Ascending aorta (tissue), 2 donors: ENCODE data around the gene RHBDF2. TPM values are rescaled to one million over a fixed set of nuclear protein-coding genes. Genes with fewer than 3 reads are reported as not detected.
"Not testable (repeated sequence)": the region's sequence is repeated elsewhere in the genome, so short reads cannot be mapped to it uniquely, and the experiment has no call there.

Experiments
- DNase-seq, 2 donors: peaks; one replicate each; pipeline ENCODE4 v3.0.0-alpha.2; 2019; ENCODE audit warnings: low spot score in 2 of 2
- H3K27ac ChIP-seq, 2 donors: fragments of 200-600 bp; sonication (generic); one replicate each; pipeline ENCODE4 v1.5.1; 2016 to 2017; ENCODE audit warnings: mild to moderate bottlenecking in 1 of 2
- H3K27me3 ChIP-seq: fragments of 200-600 bp; sonication (generic); one replicate; pipeline ENCODE4 v1.5.1; 2017
- H3K36me3 ChIP-seq, 2 donors: fragments of 200-600 bp; sonication (generic); one replicate each; pipeline ENCODE4 v1.5.1; 2016
- H3K4me1 ChIP-seq, 2 donors: fragments of 200-600 bp; sonication (generic); one replicate each; pipeline ENCODE4 v1.5.1; 2016 to 2017; ENCODE audit warnings: mild to moderate bottlenecking in 1 of 2
- H3K4me3 ChIP-seq, 2 donors: fragments of 200-600 bp; sonication (generic); one replicate each; pipeline ENCODE4 v1.5.1; 2016 to 2017; ENCODE audit warnings: mild to moderate bottlenecking in 1 of 2
- H3K9me3 ChIP-seq, 2 donors: fragments of 200-600 bp; sonication (generic); one replicate each; pipeline ENCODE4 v1.5.1; 2016
- CTCF ChIP-seq, 3 experiments: fragments of 200-600 bp in 2 of 3; fragments of 450-650 bp in 1 of 3; sonication (generic) in 2 of 3; IDR thresholded peaks; one replicate each; pipeline ENCODE4 v1.5.1; 2016 to 2019; ENCODE audit warnings: antibody characterized with exemption in 3 of 3, mild to moderate bottlenecking in 1 of 3, moderate library complexity in 1 of 3
- intact Hi-C: fragments of 100-400 bp; cut with DNase I; formaldehyde crosslinking; loops from one replicate; pipeline ENCODE4 v1.15.1; 2023
- total RNA-seq: library from RNA; depleted of rRNA; stranded (reverse); fragments of >200 nt; gene quantifications from one replicate; pipeline ENCODE4 v1.1.0, GENCODE V29; 2016

RHBDF2 gene
- total RNA-seq, 1 donor from 2014 or later = 12.7 TPM

GRCh38 chr17:76521262-76521661, 20.0 kb upstream of the RHBDF2 start:
- Histone ChIP-seq H3K4me1 (no peaks in the 10 kb centered on the region), H3K27me3 (no peaks in the 10 kb centered on the region), H3K4me3 (no peak overlapping the region), H3K27ac (no peak overlapping the region), H3K36me3 (no peaks in the 10 kb centered on the region), H3K9me3 (no peaks in the 10 kb centered on the region)
- intact Hi-C loops = loop anchor here (10.0 kb wide), 1 partner anchor 194 kb away; the partner anchor contains the start of gene MXRA7
- no peak for DNase-seq
- TF ChIP-seq CTCF (IDR thresholded peaks at IDR 0.05) = no peak

GRCh38 chr17:76519048-76519966, 18.1 kb upstream of the RHBDF2 start:
- no peaks in the 10 kb centered on the region for H3K9me3 ChIP-seq
- H3K27ac ChIP-seq = no peak overlapping the region
- intact Hi-C loops = no loop called here
- H3K4me1 ChIP-seq = peaks cover 0 to 8% of the 10 kb centered on the region in 2 donors
- no peak overlapping the region for H3K4me3 ChIP-seq
- no peak for TF ChIP-seq CTCF (IDR thresholded peaks at IDR 0.05)
- no peaks in the 10 kb centered on the region for H3K36me3 ChIP-seq
- DNase-seq = no peak
- no peaks in the 10 kb centered on the region for H3K27me3 ChIP-seq

- no peaks in the 10 kb centered on the region for H3K27me3 ChIP-seq
- peaks cover 0 to 8% of the 10 kb centered on the region in 2 donors for H3K4me1 ChIP-seq
- H3K27ac ChIP-seq = no peak overlapping the region
- no peaks in the 10 kb centered on the region for H3K9me3 ChIP-seq
- TF ChIP-seq CTCF (IDR thresholded peaks at IDR 0.05) = no peak
- no peaks in the 10 kb centered on the region for H3K36me3 ChIP-seq
- no peak overlapping the region for H3K4me3 ChIP-seq
- DNase-seq = no peak
- intact Hi-C loops = no loop called here
These were observed 16.4 kb upstream of the RHBDF2 start for GRCh38 chr17:76517638-76518038.

GRCh38 chr17:76515274-76515949, 14.2 kb upstream of the RHBDF2 start:
- H3K4me1 ChIP-seq = peaks cover 0 to 11% of the 10 kb centered on the region in 2 donors
- no peak for TF ChIP-seq CTCF (IDR thresholded peaks at IDR 0.05)
- DNase-seq = peak; percentile 69 to 91
- peak overlapping the region in 1 of 2 donors; percentile 45 for H3K4me3 ChIP-seq
- peak overlapping the region; percentile 66 to 67 for H3K27ac ChIP-seq
- no peaks in the 10 kb centered on the region for H3K27me3 ChIP-seq
- intact Hi-C loops = no loop called here
- no peaks in the 10 kb centered on the region for H3K9me3 ChIP-seq
- no peaks in the 10 kb centered on the region for H3K36me3 ChIP-seq

GRCh38 chr17:76514355-76514754, 13.1 kb upstream of the RHBDF2 start:
- intact Hi-C loops, DNase-seq, H3K4me3 ChIP-seq, H3K27me3 ChIP-seq, H3K36me3 ChIP-seq, H3K9me3 ChIP-seq, H3K27ac ChIP-seq: not testable (repeated sequence)
- peaks cover 0 to 11% of the 10 kb centered on the region in 2 donors for H3K4me1 ChIP-seq

GRCh38 chr17:76513306-76513692, 12.1 kb upstream of the RHBDF2 start:
- H3K36me3 ChIP-seq = no peaks in the 10 kb centered on the region
- H3K4me1 ChIP-seq = peaks cover 0 to 11% of the 10 kb centered on the region in 2 donors
- no peak overlapping the region for H3K27ac ChIP-seq
- H3K4me3 ChIP-seq = no peak overlapping the region
- TF ChIP-seq CTCF (IDR thresholded peaks at IDR 0.05) = no peak
- H3K27me3 ChIP-seq = no peaks in the 10 kb centered on the region
- no peak for DNase-seq
- intact Hi-C loops = no loop called here
- no peaks in the 10 kb centered on the region for H3K9me3 ChIP-seq
